HG02798 (cell line): ENCODE measurements around the gene CNPY1.
"Not testable (repeated sequence)": the region's sequence is repeated elsewhere in the genome, so short reads cannot be mapped to it uniquely, and the experiment has no call there.

Experiments used
- ATAC-seq: cut with Tn5 transposase; IDR thresholded peaks from one replicate; pipeline ENCODE4 v1.9.1; 2021; ENCODE audit warnings: mild to moderate bottlenecking; ENCODE audit not compliant: unreplicated experiment, poor library complexity

CNPY1 gene

DNA sequence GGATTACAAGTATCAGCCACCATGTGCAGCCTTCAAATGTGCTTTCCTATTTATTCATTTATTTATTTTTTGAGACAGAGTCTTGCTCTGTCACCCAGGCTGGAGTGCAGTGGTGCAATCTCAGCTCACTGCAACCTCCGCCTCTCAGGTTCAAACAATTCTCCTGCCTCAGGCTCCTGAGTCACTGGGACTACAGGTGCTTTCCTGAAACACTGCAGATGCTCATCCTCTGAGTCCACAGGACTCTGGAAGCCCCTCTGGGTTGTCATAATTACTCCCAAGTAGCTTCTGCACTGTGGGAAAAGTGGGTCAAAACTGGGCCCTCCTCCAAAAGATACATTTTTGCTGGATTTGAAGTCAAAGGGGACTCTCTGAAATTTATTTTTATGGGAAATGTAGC lies at the start of gene CNPY1:
CNPY1 (minus strand) TSS at position 111 of the 400 bp plus-strand sequence. CDS start 630 bp downstream, outside the sequence.
- not testable (repeated sequence) for ATAC-seq

- no peak for ATAC-seq
Measured at GRCh38 chr7:155594961-155595366, 48.6 kb upstream of the CNPY1 start.

DNA sequence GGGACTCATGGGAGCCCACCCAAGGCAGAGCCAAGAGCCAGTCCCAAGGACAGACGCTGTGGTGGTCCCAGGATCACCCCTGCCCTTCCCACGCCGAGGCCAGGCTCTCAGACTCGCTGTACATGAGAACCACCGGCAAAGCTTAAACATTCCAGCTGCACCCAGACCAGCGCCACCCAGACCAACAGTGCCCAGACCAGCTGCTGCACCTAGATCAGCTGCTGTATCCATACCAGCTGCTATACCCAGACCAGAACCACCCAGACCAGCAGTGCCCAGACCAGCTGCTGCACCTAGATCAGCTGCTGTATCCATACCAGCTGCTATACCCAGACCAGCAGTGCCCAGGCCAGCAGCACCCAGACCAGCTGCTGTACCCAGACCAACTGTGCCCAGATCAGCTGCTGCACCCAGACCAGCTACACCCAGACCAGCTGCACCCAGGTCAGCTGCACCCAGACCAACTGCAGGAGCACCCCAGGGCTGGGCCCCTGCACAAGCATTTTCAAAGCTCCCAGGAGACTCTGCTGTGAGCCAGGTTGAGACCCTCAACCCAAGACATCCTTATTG lies 47.9 kb upstream of the CNPY1 start:
- no peak for ATAC-seq

DNA sequence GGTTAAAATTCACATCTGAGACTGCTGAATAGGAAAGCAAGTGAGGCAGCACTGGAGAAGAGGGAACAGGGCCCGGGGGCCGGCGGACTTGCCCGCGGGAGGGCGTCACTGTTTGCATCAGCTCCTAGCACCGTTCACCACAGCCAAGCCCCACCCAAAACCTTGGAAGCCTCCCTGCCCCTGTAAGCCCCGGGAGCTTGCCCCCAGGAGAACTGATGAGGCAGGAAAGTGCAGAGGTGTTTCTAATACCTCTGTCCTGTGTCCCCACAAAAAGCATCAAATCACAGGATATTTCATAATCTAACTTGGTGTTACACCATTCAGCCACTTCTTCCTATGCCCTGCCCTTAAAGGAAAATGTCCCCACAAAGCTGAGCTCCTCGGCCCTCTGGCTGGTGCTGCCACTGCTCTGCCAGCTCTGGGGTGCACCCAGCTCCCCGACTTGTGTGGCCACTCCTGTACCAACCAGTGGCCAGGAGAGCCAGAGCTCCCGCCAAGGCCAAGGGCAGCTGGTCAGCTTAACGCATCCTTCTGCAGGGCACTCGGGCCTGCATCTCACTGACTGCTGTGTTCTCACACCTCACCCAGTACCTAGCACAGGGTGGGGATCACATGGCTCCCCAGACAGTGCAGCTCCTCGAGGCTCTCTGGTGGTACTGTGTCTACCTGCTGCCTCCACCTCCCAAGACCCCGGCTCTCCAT lies 47.3 kb upstream of the CNPY1 start:
- no peak for ATAC-seq

DNA sequence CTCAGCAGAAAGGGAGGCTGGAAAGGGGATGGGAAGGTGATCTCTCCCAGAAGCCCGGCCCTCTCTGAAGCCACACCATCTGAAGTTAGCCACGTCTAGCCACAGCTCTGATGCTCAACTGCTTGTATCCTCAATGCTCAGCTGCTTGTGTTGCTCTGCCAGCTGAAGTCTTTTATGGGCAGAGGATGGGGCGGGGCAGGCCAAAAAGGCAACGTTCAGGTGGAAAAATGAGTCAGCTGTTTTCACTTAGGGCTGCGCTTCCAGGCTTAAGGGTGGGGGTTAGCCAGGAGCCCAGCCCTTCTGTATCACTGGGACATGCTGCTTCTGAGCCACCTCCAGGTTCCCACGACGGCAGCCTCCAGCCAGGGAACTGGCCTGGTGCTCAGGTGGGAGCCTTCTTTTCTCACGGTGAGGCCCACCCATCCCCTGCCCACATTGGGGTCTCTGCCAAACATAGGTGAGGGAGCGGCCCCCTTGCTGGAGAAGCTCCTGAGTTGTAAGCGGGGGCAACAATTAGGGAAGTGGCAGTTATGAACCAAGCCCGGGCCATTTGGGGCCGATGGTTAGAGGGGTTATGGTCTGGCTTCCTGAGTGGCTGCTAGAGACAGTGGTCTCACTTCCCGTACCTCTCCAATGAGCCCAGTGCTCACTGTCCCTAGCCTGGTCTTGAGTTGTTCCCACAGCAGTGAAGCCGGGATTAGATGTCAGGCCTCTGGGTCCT lies 44.9 kb upstream of the CNPY1 start:
- ATAC-seq: no peak

DNA sequence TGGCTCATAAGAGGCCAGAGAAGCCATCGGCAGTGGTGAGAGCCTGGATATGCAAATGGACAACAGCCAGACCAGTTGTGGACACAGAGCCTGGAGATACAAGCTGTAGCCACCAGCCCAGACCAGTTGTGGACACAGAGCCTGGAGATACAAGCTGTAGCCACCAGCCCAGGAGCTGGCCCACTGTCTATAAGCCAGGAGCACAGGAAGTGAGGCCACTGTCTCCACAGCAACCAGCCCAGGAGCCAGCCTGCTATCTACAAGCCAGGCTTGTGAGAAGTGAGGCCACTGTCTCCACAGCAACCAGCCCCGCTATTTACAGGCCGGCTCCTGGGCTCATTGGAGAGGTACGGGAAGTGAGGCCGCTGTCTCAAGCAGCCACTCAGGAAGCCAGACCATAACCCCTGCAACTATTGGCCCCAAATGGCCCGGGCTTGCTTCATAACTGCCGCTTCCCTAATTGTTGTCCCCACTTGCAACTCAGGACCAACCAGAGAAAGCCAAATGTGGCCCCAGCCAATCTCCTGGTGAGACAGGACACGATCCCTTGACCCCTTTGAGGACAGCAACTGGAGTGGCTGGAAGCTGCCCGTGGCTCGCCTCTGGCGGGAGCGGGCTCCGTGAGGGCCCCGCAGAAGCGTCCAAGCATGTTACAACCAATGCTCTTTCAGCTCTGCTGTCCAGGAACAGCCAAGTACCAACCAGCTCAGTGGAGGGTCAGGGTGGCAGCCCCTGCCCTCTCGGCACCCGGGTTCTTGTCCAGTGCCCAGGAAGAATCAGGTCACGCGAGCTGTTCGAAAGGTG lies 44.1 kb upstream of the CNPY1 start:
- no peak for ATAC-seq

GRCh38 chr7:155589001-155589980 lies 42.9 kb upstream of the CNPY1 start:
- ATAC-seq: no peak

DNA sequence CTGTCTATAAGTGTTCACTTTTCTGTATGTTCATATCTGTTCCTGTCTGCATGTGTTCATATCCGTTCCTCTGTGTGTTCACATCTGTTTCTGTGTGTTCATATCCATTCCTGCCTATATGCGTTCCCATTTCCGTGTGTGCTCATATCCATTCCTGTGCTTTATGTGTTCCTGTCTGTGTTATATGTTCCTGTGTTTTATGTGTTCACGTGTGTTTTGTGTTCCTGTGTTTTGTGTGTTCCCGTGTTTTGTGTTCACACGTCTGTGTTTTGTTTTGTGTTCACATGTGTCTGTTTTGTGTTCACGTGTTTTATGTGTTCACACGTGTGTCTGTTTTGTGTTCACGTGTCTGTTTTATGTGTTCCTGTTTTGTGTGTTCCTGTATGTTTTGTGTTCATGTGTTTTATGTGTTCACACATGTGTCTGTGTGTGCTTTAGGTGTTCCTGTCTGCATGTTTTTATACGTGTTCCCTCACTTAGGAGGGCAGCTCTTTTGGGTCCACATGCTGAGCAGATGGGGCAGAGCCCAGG lies 42.2 kb upstream of the CNPY1 start:
- ATAC-seq: no peak

- ATAC-seq: no peak
Measured at GRCh38 chr7:155587486-155587885, 41.1 kb upstream of the CNPY1 start.

DNA sequence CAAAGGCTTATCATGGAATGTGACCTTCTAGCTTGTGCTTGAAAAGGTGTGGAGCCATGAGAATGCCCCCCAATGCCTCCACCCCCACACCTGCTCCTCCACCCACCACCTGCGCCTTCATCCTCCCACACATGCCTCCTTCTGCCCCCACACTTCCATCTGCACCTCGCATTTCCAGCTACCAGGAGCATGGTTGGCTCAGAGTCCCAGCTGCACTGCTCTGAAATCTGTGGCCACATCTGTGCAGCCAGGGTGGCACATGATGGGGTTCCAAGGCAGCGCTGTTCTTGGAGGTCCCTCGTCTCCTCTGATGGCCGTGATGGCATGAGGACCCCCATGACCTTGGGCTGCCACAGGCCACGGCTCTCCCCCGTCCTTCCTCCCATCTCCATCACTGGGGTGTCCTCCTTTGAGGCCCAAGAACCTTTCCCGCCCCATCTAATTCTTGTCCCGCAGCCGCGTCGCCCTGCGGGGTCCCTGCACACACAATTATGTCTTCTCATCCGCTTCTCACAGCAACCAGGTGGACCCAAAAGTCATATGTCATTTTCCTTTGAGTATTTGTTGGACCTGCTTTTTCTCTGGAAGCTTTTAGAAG lies 40.6 kb upstream of the CNPY1 start:
- ATAC-seq: no peak

DNA sequence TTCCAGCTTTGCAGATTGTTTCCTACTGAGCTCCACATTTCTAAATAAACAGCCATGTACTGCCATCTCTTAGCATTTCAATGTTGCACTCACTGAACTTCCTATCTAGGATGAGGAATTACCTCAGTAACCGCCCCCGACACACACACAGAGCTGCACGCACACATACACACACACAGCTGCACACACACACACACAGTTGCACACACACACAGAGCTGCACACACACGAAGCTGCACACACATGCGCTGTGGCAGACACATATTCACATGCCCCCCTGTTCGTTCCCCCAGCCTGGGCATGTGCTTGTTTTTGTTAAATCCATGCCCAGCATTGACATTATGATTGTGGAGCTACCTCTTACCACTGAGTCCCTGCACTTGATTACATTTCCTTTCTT lies 39.6 kb upstream of the CNPY1 start:
- ATAC-seq: no peak

DNA sequence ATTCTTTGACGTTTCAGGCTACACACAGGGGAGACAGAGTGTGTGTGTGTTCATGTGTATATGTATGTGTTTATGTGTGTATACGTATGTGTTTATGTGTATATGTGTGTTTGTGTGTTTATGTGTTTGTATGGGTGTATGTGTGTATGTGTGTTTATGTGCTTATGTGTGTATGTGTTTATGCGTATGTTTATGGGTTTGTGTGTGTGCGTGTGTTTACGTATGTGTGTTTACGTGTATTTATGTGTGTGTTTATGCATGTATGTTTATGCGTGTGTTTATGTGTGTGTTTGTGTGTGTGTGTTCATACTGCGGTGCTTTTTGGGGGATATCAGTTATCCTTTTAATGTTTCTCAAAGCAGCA lies 39.2 kb upstream of the CNPY1 start:
- no peak for ATAC-seq

DNA sequence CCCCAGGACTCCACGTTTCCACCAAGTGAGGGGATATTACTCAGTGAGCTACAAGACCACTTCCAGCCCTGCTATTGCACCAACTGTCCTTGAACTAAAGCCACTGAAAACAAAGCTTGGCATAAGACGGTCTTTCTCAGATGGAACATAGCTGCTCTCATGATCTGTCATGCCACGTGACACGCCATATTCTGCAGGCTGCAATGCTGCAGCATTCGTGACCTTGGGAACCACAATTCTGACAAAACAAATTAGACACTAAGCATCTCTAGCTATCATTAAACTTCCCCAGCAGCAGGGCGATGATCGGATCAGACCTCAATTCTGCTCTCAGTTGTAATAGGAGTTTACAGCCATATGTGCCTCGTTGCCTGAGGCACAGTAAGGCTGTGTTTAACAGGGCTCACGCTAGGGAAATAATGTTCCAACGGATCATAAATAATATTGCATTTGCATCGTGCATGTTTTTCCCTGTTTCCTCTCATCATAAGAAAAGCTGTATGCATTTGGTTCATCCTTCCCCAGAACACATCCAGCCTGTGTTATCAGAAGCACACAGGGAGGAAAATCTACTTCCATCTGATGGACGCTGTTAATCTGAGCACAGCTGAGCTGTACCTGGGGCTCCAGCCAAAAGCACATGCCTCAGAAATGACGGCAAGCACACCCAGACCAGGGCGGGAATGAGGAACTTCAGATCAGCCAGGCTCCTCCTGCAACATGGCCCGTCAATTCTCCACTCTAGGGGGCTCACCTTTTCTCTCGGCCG lies 38.6 kb upstream of the CNPY1 start:
- ATAC-seq: no peak

DNA sequence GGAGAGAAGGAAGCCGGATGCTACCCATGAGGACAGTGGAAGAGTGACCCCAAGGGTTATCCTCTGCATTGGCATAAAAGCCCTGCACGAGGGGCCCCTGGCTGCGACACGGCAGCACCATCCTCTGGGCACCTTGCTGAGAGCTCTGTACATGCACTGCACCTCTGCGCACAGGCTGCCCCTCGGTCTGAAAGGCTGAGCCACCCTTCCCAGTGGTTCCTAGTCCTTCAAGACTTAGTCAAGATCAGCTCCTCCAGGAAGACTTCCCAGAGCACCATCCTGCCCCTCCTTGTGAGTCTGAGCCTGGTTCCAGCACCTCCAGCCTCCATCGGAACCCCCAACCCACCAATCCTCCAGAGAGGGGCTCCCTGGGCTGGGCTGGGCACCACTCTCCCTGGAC lies 37.9 kb upstream of the CNPY1 start:
- no peak for ATAC-seq

DNA sequence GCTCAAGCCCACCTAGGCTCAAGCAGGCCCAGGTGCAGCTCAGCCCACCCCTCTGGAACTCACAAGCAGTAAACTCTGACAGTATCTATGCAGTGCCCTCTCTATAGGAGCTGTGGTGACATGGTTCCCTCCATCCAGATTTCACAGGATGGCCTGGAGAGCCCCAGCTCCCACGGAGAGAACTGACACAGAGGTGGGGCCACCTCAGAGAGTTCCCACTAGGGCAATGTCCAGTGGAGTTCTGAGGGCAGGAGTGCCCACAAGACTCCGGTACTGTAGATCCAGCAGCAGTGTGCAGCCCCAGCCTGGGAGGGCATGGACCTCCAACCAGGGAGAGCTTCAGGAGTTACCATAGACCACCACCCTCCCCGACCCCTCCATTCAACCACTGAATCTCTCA lies 37.3 kb upstream of the CNPY1 start:
- no peak for ATAC-seq

DNA sequence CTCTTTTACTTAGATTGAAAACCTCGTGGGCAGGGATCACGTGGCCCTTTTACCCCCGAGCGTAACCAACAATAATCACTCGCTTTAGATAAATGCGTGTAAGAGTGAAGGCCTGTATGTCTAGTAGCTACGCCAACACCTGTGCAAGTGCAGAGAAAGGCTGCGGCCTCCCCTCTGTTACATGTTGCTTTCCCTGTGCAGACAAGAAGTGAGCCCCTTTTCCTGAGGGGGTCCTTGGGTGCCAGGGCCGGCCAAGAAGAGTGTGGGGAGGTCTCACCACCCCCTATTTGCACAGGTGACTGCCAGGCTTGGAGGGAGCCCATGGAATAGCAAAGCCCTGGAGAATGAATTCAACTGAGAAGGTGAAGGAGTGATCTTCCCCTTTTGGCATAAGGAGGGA lies 35.6 kb upstream of the CNPY1 start:
- no peak for ATAC-seq

GRCh38 chr7:155581107-155581830 lies 34.9 kb upstream of the CNPY1 start:
- no peak for ATAC-seq

DNA sequence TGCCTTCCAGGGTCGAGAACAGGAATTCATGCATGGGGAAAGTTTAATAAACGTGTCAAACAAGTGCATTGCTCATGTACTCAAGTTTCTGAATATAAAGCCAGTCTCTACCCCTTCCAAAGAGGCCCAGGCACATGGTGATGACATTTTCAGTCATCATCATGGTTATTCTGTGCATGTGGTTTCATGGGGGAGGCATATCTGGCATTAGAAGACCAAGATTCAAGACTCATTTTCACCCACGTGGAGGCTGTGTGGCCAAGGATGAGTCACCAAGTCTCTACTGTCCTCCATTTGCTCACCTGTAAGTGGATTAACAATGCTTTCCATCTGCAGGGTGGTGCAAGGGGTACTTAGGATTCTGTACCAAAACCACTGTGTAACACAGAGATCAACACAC lies 34.0 kb upstream of the CNPY1 start:
- ATAC-seq: no peak
